Measurements from ENCODE around the gene HIBADH.

GRCh38 chr7:27548304-27548703 is 114.4 kb downstream of the HIBADH start:
- TF ChIP-seq, protein P1, sequence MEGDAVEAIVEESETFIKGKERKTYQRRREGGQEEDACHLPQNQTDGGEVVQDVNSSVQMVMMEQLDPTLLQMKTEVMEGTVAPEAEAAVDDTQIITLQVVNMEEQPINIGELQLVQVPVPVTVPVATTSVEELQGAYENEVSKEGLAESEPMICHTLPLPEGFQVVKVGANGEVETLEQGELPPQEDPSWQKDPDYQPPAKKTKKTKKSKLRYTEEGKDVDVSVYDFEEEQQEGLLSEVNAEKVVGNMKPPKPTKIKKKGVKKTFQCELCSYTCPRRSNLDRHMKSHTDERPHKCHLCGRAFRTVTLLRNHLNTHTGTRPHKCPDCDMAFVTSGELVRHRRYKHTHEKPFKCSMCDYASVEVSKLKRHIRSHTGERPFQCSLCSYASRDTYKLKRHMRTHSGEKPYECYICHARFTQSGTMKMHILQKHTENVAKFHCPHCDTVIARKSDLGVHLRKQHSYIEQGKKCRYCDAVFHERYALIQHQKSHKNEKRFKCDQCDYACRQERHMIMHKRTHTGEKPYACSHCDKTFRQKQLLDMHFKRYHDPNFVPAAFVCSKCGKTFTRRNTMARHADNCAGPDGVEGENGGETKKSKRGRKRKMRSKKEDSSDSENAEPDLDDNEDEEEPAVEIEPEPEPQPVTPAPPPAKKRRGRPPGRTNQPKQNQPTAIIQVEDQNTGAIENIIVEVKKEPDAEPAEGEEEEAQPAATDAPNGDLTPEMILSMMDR (IDR thresholded peaks at IDR 0.05): no peak
- TF ChIP-seq POLR2A (IDR thresholded peaks at IDR 0.05) (no peak), POLR2AphosphoS5 (IDR thresholded peaks at IDR 0.05) (no peak), EP300 (IDR thresholded peaks at IDR 0.05) (no peak)
